ENCODE data around the gene ACKR3. TPM values are rescaled to one million over a fixed set of nuclear protein-coding genes. Genes with fewer than 3 reads are reported as not detected.

ACKR3 gene
- total RNA-seq (2014; rRNA removed) = not detected in 2 replicates
- polyA plus RNA-seq (2012) = 1.6 TPM

GRCh38 chr2:236569573-236569973, at the start of gene ACKR3:
Gene ACKR3, plus strand, starts transcription at chr2:236569825. Its CDS starts 10,641 bp downstream, at chr2:236580466.
- DNase-seq (ENCODE audit: low read depth) = peak; percentile 28

DNA sequence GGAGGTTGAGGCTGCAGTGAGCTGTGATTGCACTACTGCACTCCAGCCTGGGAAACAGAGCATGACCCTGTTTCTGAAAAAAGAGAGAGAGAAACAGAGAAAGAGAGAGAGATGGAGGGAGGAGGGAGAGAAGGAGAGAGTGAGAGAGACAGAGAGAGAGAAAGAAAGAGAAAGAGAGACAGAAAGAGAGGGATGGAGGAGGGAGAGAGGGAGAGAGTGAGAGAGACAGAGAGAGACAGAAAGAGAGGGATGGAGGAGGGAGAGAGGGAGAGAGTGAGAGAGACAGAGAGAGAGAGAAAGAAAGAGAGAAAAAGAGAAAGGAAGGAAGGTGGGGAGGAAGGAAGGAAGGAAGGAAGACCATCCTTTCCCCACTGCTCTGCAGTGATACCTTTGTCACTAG, 48.1 kb upstream of the ACKR3 start:
- DNase-seq (ENCODE audit: low read depth) = no peak

DNA sequence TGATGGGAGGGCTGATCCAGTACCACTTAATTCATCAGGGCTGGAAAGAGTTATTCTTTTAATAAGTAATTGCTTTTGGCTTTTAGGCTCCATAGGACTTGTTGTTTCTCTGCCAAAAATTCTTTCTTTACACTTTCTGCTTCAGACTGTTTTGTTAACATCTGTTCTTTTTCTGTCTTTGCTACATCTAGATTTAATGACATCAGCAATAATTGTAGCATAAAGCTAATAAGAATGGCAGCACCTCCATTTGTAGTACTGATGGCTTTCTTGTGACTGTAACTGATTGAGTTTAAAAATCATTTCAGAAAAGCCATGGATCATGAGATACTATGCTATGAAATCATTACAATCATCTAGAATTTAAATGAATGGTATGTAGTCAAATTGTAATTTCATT, 46.4 kb upstream of the ACKR3 start:
- DNase-seq (ENCODE audit: low read depth) = no peak

DNA sequence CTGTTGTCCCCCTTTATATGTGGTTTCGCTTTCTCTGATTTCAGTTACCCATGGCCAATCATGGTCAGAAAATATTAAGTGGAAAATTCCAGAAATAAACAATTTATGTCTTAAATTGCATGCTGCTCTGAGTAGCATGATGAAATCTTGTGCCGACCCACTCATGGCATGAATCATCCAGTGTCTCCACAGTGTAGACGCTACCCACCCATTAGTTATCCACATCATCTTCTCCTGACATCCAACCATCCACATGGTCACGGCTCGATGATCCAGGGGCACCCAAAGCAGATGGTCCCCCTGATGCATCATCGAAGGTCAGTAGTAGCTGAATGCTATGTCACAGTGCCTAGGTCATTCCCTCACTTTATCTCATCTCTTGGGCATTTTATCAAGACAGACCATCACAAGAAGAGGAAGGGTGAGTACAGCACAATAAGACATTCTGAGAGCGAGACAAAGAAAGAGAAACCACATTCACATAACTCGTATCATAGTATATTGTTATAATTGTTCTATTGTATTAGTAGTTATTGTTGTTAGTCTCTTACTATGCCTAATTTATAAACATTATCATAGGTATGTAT, 44.1 kb upstream of the ACKR3 start:
- DNase-seq (ENCODE audit: low read depth) = no peak

DNA sequence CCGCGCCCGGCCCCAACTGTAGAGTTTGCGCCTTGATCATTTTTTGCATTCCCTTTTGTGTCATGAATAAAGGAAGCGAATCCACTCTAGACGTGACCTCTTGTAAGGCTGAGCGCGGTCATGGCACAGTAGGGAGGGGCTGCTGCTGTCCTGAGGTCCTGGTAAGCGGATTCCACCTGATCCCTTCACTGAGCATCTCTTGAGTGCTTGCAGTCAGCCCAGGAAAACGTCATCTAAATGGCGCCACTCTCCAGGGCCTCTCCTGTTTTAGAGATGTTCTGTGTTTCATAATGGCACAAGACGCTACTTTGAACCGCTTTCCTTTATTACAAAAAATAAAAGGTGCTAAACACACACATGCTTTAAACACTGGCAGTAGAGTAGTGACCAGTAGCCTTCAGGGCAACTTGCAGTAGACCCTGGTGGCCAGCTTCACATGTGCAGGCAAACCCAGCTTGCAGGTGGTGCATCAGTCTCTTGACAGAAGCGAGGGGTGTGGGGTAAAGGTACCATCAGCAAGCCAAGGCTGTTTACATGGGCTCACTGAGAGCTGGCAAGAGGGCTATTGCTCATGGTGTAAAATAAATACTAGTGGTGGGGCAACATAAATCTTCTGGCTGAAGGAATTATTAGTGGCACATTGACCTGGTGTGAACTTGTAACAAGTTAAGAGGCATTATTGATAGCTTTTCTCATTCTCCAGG, 43.0 kb upstream of the ACKR3 start:
- DNase-seq (ENCODE audit: low read depth) = no peak

- DNase-seq (ENCODE audit: low read depth) = no peak
Observed at GRCh38 chr2:236527159-236527630, 42.4 kb upstream of the ACKR3 start.

DNA sequence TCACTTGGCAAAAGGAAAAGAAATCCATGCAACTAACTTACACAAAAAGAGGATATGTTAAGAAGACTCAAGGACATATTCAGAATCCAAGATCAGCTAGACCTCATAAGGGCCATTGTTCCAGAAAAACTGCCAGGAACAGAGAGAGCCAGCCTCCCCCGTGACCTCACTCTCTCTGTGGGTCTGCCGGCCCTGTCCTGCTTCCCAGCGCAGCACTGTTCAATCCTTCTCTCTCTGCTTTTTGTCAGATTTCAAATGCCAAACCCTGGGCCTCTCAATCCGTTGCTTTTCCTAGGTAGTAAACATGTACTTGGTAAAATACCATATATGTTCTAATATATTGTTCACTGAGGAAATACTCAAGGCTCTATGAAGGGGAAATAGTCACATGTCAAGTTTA, 40.0 kb upstream of the ACKR3 start:
- DNase-seq (ENCODE audit: low read depth) = no peak

DNA sequence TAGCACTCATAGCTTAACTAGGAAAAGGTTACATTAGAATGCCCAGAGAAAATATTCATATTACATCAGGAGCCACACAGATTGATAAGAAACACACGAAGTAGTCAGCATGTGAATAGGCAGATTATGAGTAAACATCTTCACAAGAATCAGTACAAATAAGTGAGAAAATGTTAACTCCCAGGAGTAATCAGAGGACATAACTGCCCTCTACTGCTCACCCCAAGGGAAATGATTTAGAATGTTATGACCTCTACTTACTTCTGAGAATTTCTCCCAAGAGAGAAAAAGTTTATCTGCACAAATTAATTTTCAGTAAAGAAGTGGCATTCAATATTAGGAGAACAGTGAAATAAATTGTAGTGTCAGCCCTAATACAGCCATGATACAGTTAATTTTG, 39.1 kb upstream of the ACKR3 start:
- DNase-seq (ENCODE audit: low read depth) = no peak

DNA sequence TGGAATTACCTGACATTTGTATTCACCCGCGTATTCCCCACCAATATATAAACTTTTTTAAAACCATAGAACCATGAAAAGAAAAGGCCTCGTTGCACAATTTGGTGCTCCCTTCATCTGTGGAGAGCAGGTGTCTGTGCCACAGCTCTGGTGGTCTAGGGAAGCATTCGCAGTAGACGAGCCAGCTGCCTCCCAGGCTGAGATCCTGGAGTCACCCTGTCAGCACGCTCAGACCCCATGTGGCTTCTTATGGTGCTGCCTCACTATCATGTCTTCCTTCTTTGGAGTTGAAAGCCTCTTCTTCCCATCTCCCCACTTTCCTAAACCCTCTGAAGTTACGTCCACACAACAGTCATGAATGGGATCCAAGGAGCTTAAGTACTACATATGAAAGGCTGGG, 38.4 kb upstream of the ACKR3 start:
- no peak for DNase-seq (ENCODE audit: low read depth)

- no peak for DNase-seq (ENCODE audit: low read depth)
Observed at GRCh38 chr2:236531996-236532395, 37.6 kb upstream of the ACKR3 start.

DNA sequence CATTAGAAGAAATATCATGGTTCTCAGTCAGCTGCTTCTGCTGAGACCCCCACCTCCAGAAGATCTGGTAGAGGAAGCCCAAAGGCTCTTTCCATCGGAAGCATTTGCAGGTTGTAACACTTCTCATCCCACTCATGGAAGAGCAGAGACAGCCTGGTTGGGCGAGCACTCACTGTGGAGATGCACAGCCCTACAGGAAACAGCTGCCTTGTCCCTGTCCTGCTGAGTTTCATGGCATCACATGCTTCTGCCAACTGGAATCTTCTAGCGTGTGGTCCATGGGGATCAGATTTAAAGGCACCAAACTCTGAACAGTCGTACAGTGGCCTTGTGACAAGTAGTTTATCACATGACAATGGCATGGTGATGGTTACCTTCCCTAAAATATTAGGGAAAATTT, 36.3 kb upstream of the ACKR3 start:
- DNase-seq (ENCODE audit: low read depth) = no peak

GRCh38 chr2:236535024-236535423, 34.6 kb upstream of the ACKR3 start:
- DNase-seq (ENCODE audit: low read depth) = peak; percentile 12

- no peak for DNase-seq (ENCODE audit: low read depth)
Observed at GRCh38 chr2:236536727-236537398, 32.8 kb upstream of the ACKR3 start.

DNA sequence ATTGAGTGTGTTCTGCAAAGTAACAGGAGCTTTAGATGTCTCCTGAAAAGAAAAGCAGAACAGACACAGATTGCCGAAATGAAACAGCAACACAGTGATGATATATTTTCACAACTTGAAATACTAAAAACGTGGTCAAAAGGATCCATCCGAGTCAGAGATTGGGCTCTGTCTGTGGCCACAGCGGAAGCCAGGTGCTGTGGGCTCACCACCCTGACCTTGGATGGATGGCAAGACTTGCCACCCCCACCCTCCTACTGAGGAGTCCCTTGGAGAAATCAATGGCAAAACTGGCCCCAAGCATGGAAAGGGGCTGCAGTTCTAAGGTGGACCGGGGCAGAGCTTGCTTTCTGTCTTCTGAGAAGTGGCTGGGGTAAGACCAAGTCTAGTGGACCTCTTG, 31.4 kb upstream of the ACKR3 start:
- DNase-seq (ENCODE audit: low read depth) = no peak

- no peak for DNase-seq (ENCODE audit: low read depth)
Observed at GRCh38 chr2:236541008-236541562, 28.5 kb upstream of the ACKR3 start.

DNA sequence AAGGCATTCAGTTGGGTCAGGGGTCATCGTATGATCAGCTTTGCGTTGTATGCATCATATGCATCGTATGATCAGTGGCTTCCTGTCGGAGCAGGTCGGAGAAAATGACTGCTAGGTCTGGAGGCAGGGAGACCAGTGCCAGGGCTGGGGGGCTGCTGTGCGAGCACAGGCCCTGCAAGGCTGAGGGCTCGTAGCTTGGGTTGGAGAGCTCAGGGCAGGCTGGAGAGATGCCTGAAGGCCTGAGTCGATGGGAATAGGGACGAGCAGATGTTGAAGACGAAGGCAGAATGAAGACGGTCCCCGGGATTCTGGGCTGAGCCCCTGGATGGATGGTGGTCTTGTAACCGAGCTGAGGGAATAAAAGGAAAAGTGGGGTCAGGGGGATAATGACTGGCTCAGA, 25.3 kb upstream of the ACKR3 start:
- DNase-seq (ENCODE audit: low read depth) = no peak

- DNase-seq (ENCODE audit: low read depth) = no peak
Observed at GRCh38 chr2:236545248-236545658, 24.4 kb upstream of the ACKR3 start.

DNA sequence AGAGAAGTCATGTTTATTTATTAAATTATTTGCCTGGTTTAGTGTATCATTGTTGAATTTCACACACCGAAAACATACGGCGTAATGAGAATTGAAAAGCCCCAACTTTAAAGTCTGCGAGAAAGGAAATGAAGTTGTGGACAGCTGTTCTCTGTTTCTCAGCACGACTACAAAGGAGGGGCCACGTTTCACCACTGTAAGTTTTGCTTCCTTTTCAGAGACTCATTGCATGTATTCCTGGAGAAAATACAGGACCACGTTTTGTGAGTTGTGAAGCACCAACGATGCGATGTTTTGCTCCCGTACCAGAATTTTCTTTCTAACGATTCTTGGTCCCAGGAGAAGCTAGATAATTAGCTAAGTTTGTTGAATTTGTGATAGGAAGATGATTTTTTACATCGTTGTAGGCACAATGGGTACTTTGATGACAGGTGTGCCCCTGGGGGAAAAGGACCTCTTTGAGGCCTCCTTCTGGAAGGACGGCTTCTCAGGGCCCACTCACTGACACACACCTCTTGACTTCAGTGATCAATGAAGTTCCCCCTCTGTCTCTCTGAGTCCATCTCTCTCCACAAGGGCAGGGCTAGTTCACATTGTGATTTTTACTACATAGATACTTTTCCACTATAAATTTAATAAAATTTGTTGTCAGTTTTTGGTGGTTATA, 23.7 kb upstream of the ACKR3 start:
- no peak for DNase-seq (ENCODE audit: low read depth)

GRCh38 chr2:236546561-236547002, 23.0 kb upstream of the ACKR3 start:
- no peak for DNase-seq (ENCODE audit: low read depth)

DNA sequence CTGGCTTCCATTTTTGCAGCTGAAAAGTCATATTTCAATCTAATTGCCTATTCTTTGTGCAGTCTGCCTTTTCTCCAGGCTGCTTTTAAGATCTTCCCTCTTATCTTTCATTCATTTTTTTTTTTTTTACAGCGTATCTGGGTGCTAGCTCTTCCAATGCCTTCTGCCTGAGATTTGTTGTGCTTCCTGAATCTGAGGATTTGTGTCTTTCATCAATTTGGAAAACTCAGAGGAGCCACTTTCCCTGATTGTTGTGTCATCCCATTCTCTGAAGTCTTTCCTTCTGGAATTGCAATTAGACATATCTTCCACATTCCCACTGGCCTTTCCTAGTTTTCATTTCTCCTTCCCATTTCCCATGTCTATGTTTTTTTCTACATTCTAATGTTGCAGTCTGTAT, 21.9 kb upstream of the ACKR3 start:
- no peak for DNase-seq (ENCODE audit: low read depth)

DNA sequence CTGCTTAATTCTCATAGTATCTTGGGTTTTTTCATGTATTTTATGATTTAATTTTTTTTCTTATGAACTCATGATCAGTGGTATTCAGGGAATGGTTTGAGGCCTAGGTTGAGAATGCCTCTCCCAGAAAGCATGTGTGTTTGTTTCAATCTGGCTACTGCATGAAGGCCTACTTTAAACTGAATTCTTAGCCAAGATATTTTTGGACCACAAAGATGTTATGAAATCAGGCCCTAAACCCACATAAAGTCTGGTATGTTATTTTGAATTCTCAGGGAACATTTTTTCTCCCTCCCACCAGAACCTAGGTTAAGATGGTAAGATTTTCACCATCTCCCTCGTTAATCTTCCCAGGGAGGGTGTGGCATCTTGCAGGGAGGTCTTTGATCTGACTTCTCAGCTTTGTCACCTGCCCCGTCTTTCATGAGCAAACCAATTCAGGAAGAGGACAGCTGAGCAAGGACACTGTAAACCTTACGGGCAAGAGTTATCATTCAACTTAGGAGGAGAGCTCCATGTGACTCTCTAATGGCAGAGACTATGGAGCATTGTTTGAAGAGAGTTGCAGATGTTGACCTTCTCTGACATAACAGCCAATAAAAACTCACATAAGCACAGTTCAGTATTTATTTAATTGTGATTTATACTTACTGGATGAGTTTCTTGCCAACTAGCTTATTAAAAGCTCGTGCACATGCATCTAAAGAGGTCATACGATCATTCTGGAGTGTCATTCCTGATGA, 21.3 kb upstream of the ACKR3 start:
- DNase-seq (ENCODE audit: low read depth) = no peak

All from LHCN-M2 (cell line).